Muscle of back (tissue), 11 donors: ENCODE results near the gene HOXA3. TPM values are rescaled to one million over a fixed set of nuclear protein-coding genes. Genes with fewer than 3 reads are reported as not detected.

ENCODE experiments used
- DNase-seq, 3 donors: peaks; one replicate each; pipeline versions ENCODE4 v3.0.0 to v3.0.0-alpha.2; 2013
- polyA plus RNA-seq, 10 donors: library from polyadenylated mRNA; unstranded; fragments of 120-200 nt; gene quantifications; one replicate each; pipeline ENCODE4 v1.2.1, GENCODE V29; 2013; ENCODE audit not compliant: insufficient read length in 10 of 10

Gene HOXA3
- polyA plus RNA-seq, 10 donors, result 7.1 to 20.2 (median 13.8) TPM

GRCh38 chr7:27189997-27190748, 37.8 kb upstream of the HOXA3 start:
- no peak for DNase-seq

- no peak for DNase-seq
These were observed 37.1 kb upstream of the HOXA3 start for GRCh38 chr7:27189295-27189996.

- peak in 1 of 3 donors; percentile 72 for DNase-seq
These were observed 36.3 kb upstream of the HOXA3 start for GRCh38 chr7:27188386-27189294.

GRCh38 chr7:27187475-27188385, 35.3 kb upstream of the HOXA3 start:
- DNase-seq, result no peak

- DNase-seq, result no peak
These were observed 34.5 kb upstream of the HOXA3 start for GRCh38 chr7:27186668-27187474.

GRCh38 chr7:27185854-27186667, 33.7 kb upstream of the HOXA3 start:
- DNase-seq, result no peak

GRCh38 chr7:27185013-27185853, 32.9 kb upstream of the HOXA3 start, which contains the start of gene HOXA11:
Gene HOXA11 (minus strand): TSS chr7:27185232. CDS start chr7:27185144, 88 bp downstream.
- DNase-seq, result peak in 1 of 3 donors; percentile 87

GRCh38 chr7:27184337-27185012, 32.1 kb upstream of the HOXA3 start:
- peak in 1 of 3 donors; percentile 72 for DNase-seq

GRCh38 chr7:27183682-27184336, 31.4 kb upstream of the HOXA3 start:
- peak in 1 of 3 donors; percentile 83 for DNase-seq

- DNase-seq, result peak in 1 of 3 donors; percentile 68
These were observed 30.7 kb upstream of the HOXA3 start for GRCh38 chr7:27182861-27183681.

GRCh38 chr7:27182285-27182841, 30.0 kb upstream of the HOXA3 start:
- DNase-seq, result no peak

- DNase-seq, result peak in 1 of 3 donors; percentile 32
These were observed 29.5 kb upstream of the HOXA3 start for GRCh38 chr7:27181795-27182275.

GRCh38 chr7:27180431-27181420, 28.3 kb upstream of the HOXA3 start:
- DNase-seq, result peak in 1 of 3 donors; percentile 36
